Osteocyte (in vitro differentiated cells): ENCODE results near the gene RPL27. TPM values are rescaled to one million over a fixed set of nuclear protein-coding genes. Genes with fewer than 3 reads are reported as not detected.

Experiments used
- DNase-seq: peaks from one replicate; pipeline ENCODE4 v3.0.0; 2021; ENCODE audit warnings: mixed read lengths; ENCODE audit not compliant: unreplicated experiment; ENCODE audit errors: extremely low spot score
- H3K27ac Mint-ChIP-seq: one replicate; pipeline ENCODE4 v1.8.0; 2021; ENCODE audit warnings: mild to moderate bottlenecking, mixed read lengths; ENCODE audit not compliant: unreplicated experiment
- H3K27me3 Mint-ChIP-seq: one replicate; pipeline ENCODE4 v1.8.0; 2021; ENCODE audit warnings: mixed read lengths; ENCODE audit not compliant: unreplicated experiment
- H3K36me3 Mint-ChIP-seq: one replicate; pipeline ENCODE4 v1.8.0; 2021; ENCODE audit warnings: mixed read lengths; ENCODE audit not compliant: unreplicated experiment
- H3K4me1 Mint-ChIP-seq: one replicate; pipeline ENCODE4 v1.8.0; 2021; ENCODE audit warnings: mixed read lengths; ENCODE audit not compliant: unreplicated experiment
- H3K4me3 Mint-ChIP-seq: one replicate; pipeline ENCODE4 v1.8.0; 2021; ENCODE audit warnings: mild to moderate bottlenecking, moderate library complexity, mixed read lengths; ENCODE audit not compliant: unreplicated experiment
- H3K9me3 Mint-ChIP-seq: one replicate; pipeline ENCODE4 v1.8.0; 2021; ENCODE audit warnings: mixed read lengths; ENCODE audit not compliant: unreplicated experiment
- long read RNA-seq: library from polyadenylated mRNA; unstranded; transcript quantifications from one replicate; pipeline ENCODE4 v2.0.0, GENCODE V29; 2021
- total RNA-seq: library from RNA; stranded (reverse); gene quantifications from 2 replicates; pipeline ENCODE4 v1.2.1, GENCODE V29; 2021
- TF ChIP-seq, protein P1 (sequence below): fragments of 200-600 bp; sonication (generic); IDR thresholded peaks from 2 replicates; pipeline ENCODE4 v1.5.0; 2021; ENCODE audit warnings: antibody characterized with exemption, mild to moderate bottlenecking, moderate library complexity

Gene RPL27
- 956 and 1,010 TPM in 2 replicates for total RNA-seq
- long read RNA-seq, transcript RPL27-208 (3 exons, 1,872 nt) = minor isoform, 10 of 422 reads
- long read RNA-seq, transcript RPL27-206 (4 exons, 730 nt) = minor isoform, 45 of 422 reads
- long read RNA-seq, transcript RPL27-201 (5 exons, 505 nt) = major isoform, 359 of 422 reads
- long read RNA-seq, partial matches to known transcripts = 4 of 422 reads
- long read RNA-seq, other reads (novel, unspliced or antisense) = 4 of 422 reads

- Mint-ChIP-seq H3K4me3 (peak within 1 kb of the TSS; percentile 98), H3K9me3 (no peaks in the 10 kb centered on the region), H3K27me3 (no peaks in the 10 kb centered on the region), H3K27ac (peak within 1 kb of the TSS; percentile 96), H3K4me1 (peaks cover 32% of the 10 kb centered on the region), H3K36me3 (peaks cover 31% of the 10 kb centered on the region)
- peak; percentile 98 for DNase-seq
- TF ChIP-seq, protein P1, sequence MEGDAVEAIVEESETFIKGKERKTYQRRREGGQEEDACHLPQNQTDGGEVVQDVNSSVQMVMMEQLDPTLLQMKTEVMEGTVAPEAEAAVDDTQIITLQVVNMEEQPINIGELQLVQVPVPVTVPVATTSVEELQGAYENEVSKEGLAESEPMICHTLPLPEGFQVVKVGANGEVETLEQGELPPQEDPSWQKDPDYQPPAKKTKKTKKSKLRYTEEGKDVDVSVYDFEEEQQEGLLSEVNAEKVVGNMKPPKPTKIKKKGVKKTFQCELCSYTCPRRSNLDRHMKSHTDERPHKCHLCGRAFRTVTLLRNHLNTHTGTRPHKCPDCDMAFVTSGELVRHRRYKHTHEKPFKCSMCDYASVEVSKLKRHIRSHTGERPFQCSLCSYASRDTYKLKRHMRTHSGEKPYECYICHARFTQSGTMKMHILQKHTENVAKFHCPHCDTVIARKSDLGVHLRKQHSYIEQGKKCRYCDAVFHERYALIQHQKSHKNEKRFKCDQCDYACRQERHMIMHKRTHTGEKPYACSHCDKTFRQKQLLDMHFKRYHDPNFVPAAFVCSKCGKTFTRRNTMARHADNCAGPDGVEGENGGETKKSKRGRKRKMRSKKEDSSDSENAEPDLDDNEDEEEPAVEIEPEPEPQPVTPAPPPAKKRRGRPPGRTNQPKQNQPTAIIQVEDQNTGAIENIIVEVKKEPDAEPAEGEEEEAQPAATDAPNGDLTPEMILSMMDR = peak; percentile 78
Measured at GRCh38 chr17:42997984-42998938, at the start of gene RPL27. Gene RPL27, plus strand, starts transcription at chr17:42998419. Its CDS starts 332 bp downstream, at chr17:42998751.

DNA sequence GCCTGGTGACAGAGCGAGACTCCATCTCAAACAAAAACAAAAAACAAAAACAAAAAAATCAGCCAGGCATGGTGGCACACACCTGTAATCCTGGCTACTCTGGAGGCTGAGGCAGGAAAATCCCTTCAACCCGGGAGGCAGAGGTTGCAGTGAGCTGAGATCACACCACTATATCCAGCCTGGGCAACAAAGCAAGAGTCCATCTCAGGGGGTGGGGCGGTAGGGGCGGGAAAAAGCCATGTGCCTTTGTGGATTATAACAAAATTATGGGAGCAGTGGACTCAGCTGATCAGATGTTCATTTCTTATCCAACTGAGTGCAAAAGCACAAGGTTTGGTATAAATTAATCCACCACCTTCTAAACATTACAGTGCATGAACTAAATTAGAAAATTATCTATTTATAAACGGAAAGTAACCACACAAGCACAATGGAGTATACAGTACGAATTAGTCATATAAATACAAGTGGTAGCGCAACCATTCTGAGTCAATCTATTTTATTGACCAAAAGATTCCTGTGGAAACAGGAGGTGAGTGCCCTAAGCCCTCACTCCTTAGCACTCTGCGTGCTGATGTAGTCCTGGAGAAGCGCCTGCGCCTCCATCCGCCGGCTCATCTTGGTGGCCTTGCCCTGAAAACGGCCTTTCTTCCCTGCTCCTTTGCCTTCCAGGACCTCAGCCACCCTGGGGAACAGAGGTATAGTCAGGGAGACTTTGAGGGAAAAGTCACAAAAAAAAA lies 48.0 kb upstream of the RPL27 start:
- H3K27me3 Mint-ChIP-seq = no peaks in the 10 kb centered on the region
- no peak overlapping the region for H3K27ac Mint-ChIP-seq
- DNase-seq = no peak

GRCh38 chr17:42953669-42954068 lies 44.5 kb upstream of the RPL27 start:
- no peak for DNase-seq
- Mint-ChIP-seq H3K4me3 (no peak overlapping the region), H3K36me3 (peaks cover 58% of the 10 kb centered on the region), H3K4me1 (no peaks in the 10 kb centered on the region), H3K27me3 (no peaks in the 10 kb centered on the region), H3K9me3 (no peaks in the 10 kb centered on the region), H3K27ac (no peak overlapping the region)
- TF ChIP-seq, protein P1 = no peak

More for the DNA sequence above, 48.0 kb upstream of the RPL27 start:
- Mint-ChIP-seq H3K9me3 (no peaks in the 10 kb centered on the region), H3K36me3 (peaks cover 40% of the 10 kb centered on the region), H3K4me1 (no peaks in the 10 kb centered on the region), H3K4me3 (no peak overlapping the region)
- TF ChIP-seq, protein P1 = no peak

- H3K4me3 Mint-ChIP-seq = peak within 1 kb of the TSS; percentile 95
- H3K36me3 Mint-ChIP-seq = peaks cover 16% of the 10 kb centered on the region
- peaks cover 15% of the 10 kb centered on the region for H3K4me1 Mint-ChIP-seq
- no peaks in the 10 kb centered on the region for H3K27me3 Mint-ChIP-seq
- H3K27ac Mint-ChIP-seq = peak within 1 kb of the TSS; percentile 98
- TF ChIP-seq, protein P1 = no peak
- H3K9me3 Mint-ChIP-seq = no peaks in the 10 kb centered on the region
- DNase-seq = peak; percentile 94
Measured at GRCh38 chr17:42964161-42964932, 33.9 kb upstream of the RPL27 start, which contains the start of gene AARSD1. Gene AARSD1, minus strand, starts transcription at chr17:42964454. Its CDS starts 14 bp downstream, at chr17:42964440.
